Glutamatergic neuron (in vitro differentiated cells): Measurements from ENCODE around the gene PLCG2. TPM values are rescaled to one million over a fixed set of nuclear protein-coding genes. Genes with fewer than 3 reads are reported as not detected.
"Not testable (repeated sequence)": the region's sequence is repeated elsewhere in the genome, so short reads cannot be mapped to it uniquely, and the experiment has no call there.

Experiments used
- DNase-seq: peaks from one replicate; pipeline ENCODE4 v3.0.0; 2022
- H3K27ac Mint-ChIP-seq: one replicate; pipeline ENCODE4 v1.8.0; 2020; ENCODE audit warnings: mild to moderate bottlenecking, mixed read lengths, inconsistent platforms; ENCODE audit not compliant: unreplicated experiment
- H3K27me3 Mint-ChIP-seq: one replicate; pipeline ENCODE4 v1.8.0; 2020; ENCODE audit warnings: mild to moderate bottlenecking, moderate library complexity, mixed read lengths, inconsistent platforms; ENCODE audit not compliant: unreplicated experiment
- H3K36me3 Mint-ChIP-seq: one replicate; pipeline ENCODE4 v1.8.0; 2020; ENCODE audit warnings: mild to moderate bottlenecking, mixed read lengths, inconsistent platforms; ENCODE audit not compliant: unreplicated experiment
- H3K4me1 Mint-ChIP-seq: one replicate; pipeline ENCODE4 v1.8.0; 2020; ENCODE audit warnings: mild to moderate bottlenecking, low read depth, mixed read lengths, inconsistent platforms; ENCODE audit not compliant: unreplicated experiment
- H3K4me3 Mint-ChIP-seq: one replicate; pipeline ENCODE4 v1.8.0; 2020; ENCODE audit warnings: mild to moderate bottlenecking, mixed read lengths, inconsistent platforms; ENCODE audit not compliant: unreplicated experiment
- H3K9me3 Mint-ChIP-seq: one replicate; pipeline ENCODE4 v1.8.0; 2020; ENCODE audit warnings: mild to moderate bottlenecking, moderate library complexity, mixed read lengths, inconsistent platforms; ENCODE audit not compliant: unreplicated experiment
- CTCF ChIP-seq: fragments of 200-600 bp; sonication (generic); IDR thresholded peaks from one replicate; pipeline ENCODE4 v1.5.0; 2021; ENCODE audit not compliant: partially characterized antibody, unreplicated experiment
- total RNA-seq: library from RNA; stranded (reverse); fragmentation: NEBNext Ultra II Directional; extraction: Animal tissue kit (Norgen Biotek cat#: 25700); gene quantifications from one replicate; pipeline ENCODE4 v1.2.1, GENCODE V29; 2021; ENCODE audit not compliant: unreplicated experiment

PLCG2 gene
- total RNA-seq, 1 donor from 2014 or later = 0.49 TPM

- Mint-ChIP-seq H3K4me3 (no peak overlapping the region), H3K4me1 (no peaks in the 10 kb centered on the region), H3K27me3 (peaks cover 2% of the 10 kb centered on the region), H3K27ac (no peak overlapping the region), H3K9me3 (peaks cover 2% of the 10 kb centered on the region), H3K36me3 (no peaks in the 10 kb centered on the region)
- DNase-seq = no peak
- no peak for TF ChIP-seq CTCF
These were observed 20.7 kb upstream of the PLCG2 start for GRCh38 chr16:81758376-81758775.

- not testable (repeated sequence) for H3K27me3 Mint-ChIP-seq, H3K4me3 Mint-ChIP-seq, H3K27ac Mint-ChIP-seq, H3K36me3 Mint-ChIP-seq, H3K4me1 Mint-ChIP-seq, H3K9me3 Mint-ChIP-seq, DNase-seq
These were observed 16.8 kb upstream of the PLCG2 start for GRCh38 chr16:81762322-81762721.

- peaks cover 2% of the 10 kb centered on the region for H3K9me3 Mint-ChIP-seq
- H3K4me3 Mint-ChIP-seq = no peak overlapping the region
- H3K27ac Mint-ChIP-seq = no peak overlapping the region
- H3K4me1 Mint-ChIP-seq = no peaks in the 10 kb centered on the region
- peaks cover 2% of the 10 kb centered on the region for H3K27me3 Mint-ChIP-seq
- no peak for TF ChIP-seq CTCF
- no peak for DNase-seq
- no peaks in the 10 kb centered on the region for H3K36me3 Mint-ChIP-seq
These were observed 13.8 kb upstream of the PLCG2 start for GRCh38 chr16:81765111-81765919.

GRCh38 chr16:81765969-81766368, 13.1 kb upstream of the PLCG2 start:
- Mint-ChIP-seq H3K27me3 (peaks cover 2% of the 10 kb centered on the region), H3K36me3 (no peaks in the 10 kb centered on the region), H3K4me3 (no peak overlapping the region), H3K9me3 (peaks cover 2% of the 10 kb centered on the region), H3K4me1 (no peaks in the 10 kb centered on the region), H3K27ac (no peak overlapping the region)
- no peak for TF ChIP-seq CTCF
- DNase-seq = no peak

- no peak for TF ChIP-seq CTCF
- no peaks in the 10 kb centered on the region for H3K4me1 Mint-ChIP-seq
- no peak overlapping the region for H3K27ac Mint-ChIP-seq
- H3K4me3 Mint-ChIP-seq = no peak overlapping the region
- no peak for DNase-seq
- no peaks in the 10 kb centered on the region for H3K9me3 Mint-ChIP-seq
- no peaks in the 10 kb centered on the region for H3K36me3 Mint-ChIP-seq
- peaks cover 4% of the 10 kb centered on the region for H3K27me3 Mint-ChIP-seq
These were observed 11.0 kb upstream of the PLCG2 start for GRCh38 chr16:81767987-81768592.
